Liver (tissue), 9 donors: Measurements from ENCODE around the gene FDX1. TPM values are rescaled to one million over a fixed set of nuclear protein-coding genes. Genes with fewer than 3 reads are reported as not detected.

Experiments used
- DNase-seq: peaks from one replicate; pipeline ENCODE4 v3.0.0-alpha.2; 2017; ENCODE audit warnings: low spot score
- H3K27ac ChIP-seq, 2 donors: one replicate each; pipeline ENCODE4 v1.7.0; 2013; ENCODE audit warnings: inconsistent platforms in 2 of 2, low read length in 2 of 2, control low read depth in 1 of 2, low read depth in 1 of 2, mild to moderate bottlenecking in 1 of 2
- H3K27me3 ChIP-seq, 4 donors: one replicate each; pipeline versions ENCODE4 v1.6.1 to v1.7.0; 2013; ENCODE audit warnings: low read length in 3 of 4, inconsistent platforms in 1 of 4, mild to moderate bottlenecking in 1 of 4, moderate library complexity in 1 of 4; ENCODE audit not compliant: control insufficient read depth in 4 of 4, insufficient read depth in 4 of 4
- H3K36me3 ChIP-seq, 4 donors: one replicate each; pipeline versions ENCODE4 v1.6.1 to v1.7.0; 2013; ENCODE audit warnings: low read length in 3 of 4, mild to moderate bottlenecking in 3 of 4, low read depth in 1 of 4, moderate library complexity in 1 of 4; ENCODE audit not compliant: control insufficient read depth in 4 of 4, insufficient read depth in 3 of 4
- H3K4me1 ChIP-seq, 4 donors: one replicate each; pipeline versions ENCODE4 v1.6.1 to v1.7.0; 2013; ENCODE audit warnings: low read length in 3 of 4, mild to moderate bottlenecking in 3 of 4, moderate library complexity in 1 of 4; ENCODE audit not compliant: control insufficient read depth in 4 of 4, insufficient read depth in 4 of 4
- H3K4me3 ChIP-seq, 3 donors: one replicate each; pipeline versions ENCODE4 v1.6.1 to v1.7.0; 2013; ENCODE audit warnings: low read length in 3 of 3, control low read depth in 1 of 3, low read depth in 1 of 3, mild to moderate bottlenecking in 1 of 3
- H3K9ac ChIP-seq, 2 donors: one replicate each; pipeline ENCODE4 v1.7.0; 2013; ENCODE audit warnings: low read length in 2 of 2, mild to moderate bottlenecking in 2 of 2, moderate library complexity in 2 of 2, control low read depth in 1 of 2, low read depth in 1 of 2
- H3K9me3 ChIP-seq, 4 donors: one replicate each; pipeline versions ENCODE4 v1.6.1 to v1.7.0; 2013; ENCODE audit warnings: low read length in 3 of 4; ENCODE audit not compliant: control insufficient read depth in 4 of 4
- CTCF ChIP-seq: fragments of 150-350 bp; IDR thresholded peaks from 2 replicates; pipeline ENCODE4 v1.5.1; 2017; ENCODE audit warnings: improper control_type of control experiment, low read depth, low read length; ENCODE audit not compliant: missing input control
- HNF4A ChIP-seq, 2 donors: conservative IDR thresholded peaks; 2 replicates each; pipeline ENCODE4 v1.6.1; 2016; ENCODE audit warnings: antibody characterized with exemption in 2 of 2, mild to moderate bottlenecking in 2 of 2
- JUND ChIP-seq, 2 donors: IDR thresholded peaks; 2 replicates each; pipeline ENCODE4 v1.6.1; 2016; ENCODE audit warnings: antibody characterized with exemption in 2 of 2
- RAD21 ChIP-seq, 2 donors: IDR thresholded peaks; 2 replicates each; pipeline ENCODE4 v1.6.1; 2016; ENCODE audit warnings: antibody characterized with exemption in 2 of 2, mild to moderate bottlenecking in 2 of 2
- REST ChIP-seq: IDR thresholded peaks from 2 replicates; pipeline ENCODE4 v1.6.1; 2016; ENCODE audit warnings: antibody characterized with exemption, mild to moderate bottlenecking
- WGBS: extraction: QIAGEN DNeasy Blood & Tissue Kit; methylation state at CpG from one replicate; pipeline ENCODE4 v1.1.7; 2013; 5-methylcytosine and 5-hydroxymethylcytosine counted together
- polyA plus RNA-seq, 2 donors: library from polyadenylated mRNA; stranded (reverse) in 1 of 2; unstranded in 1 of 2; fragments of 200-250 nt in 1 of 2; fragments of >200 nt in 1 of 2; fragmentation: Nextera tagmentation in 1 of 2; extraction: Ambion mirVana in 1 of 2; gene quantifications; one replicate each; pipeline versions ENCODE4 v1.2.1 to v1.2.3, GENCODE V29; 2013 to 2015
- total RNA-seq, 2 donors: library from RNA; depleted of rRNA; stranded (reverse); fragments of >200 nt; gene quantifications; one replicate each; pipeline ENCODE4 v1.2.3, GENCODE V29; 2014
- TF ChIP-seq, protein P1 (sequence below): IDR thresholded peaks from 2 replicates; pipeline ENCODE4 v1.6.1; 2016; ENCODE audit warnings: antibody characterized with exemption
- donor health status: healthy.
- donor health status: healthy.
- donor health status: healthy.
- donor health status: healthy.
- donor health status: healthy.

Gene FDX1
- total and polyA plus RNA-seq, 4 donors = 6.8 to 28.8 (median 17.1) TPM

DNA sequence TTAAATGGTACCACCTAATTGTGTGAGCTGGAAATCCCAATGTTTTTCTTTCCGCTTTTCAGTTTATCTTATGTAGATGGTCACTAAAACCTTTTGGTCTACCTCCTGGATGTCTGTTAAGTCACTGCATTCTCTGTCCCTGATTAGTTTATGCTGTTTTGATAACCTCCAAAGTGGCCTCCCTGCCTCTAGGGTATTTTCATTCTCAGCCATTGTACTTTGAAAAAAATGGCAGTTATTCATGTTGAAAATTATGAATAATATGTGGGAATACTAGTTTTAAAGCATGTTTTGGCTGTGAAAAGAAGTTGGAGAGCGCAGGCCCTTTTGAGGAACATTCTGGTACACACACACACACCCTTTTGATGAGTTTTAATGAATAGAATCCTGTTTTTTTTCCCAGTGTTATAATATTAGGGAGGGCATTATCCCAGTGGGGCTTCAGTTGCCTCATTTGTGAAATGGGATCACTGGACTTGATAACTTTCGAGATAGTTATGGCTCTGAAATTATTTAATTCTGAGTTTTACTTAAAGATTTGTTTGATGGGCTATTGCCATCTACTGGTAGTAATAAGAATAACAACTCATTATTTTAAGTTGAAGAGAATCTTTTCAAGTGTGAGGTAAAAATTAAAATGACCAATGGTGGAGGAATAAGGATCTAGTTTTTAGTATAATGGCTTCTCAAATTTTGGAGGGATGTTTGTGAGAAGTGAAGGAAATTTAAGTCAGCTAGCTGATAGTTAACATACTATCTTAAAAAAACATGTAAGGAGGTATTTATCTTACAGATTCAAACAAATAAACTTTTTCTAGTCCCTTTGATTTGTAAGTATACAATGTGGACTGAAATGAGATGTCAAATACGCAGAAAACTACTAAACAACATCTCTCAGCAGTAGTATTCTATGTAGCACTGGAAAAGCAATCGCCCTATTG, 3.9 kb downstream of the FDX1 start:
- Histone ChIP-seq H3K27me3 (no peaks in the 10 kb centered on the region), H3K4me3 (no peak overlapping the region), H3K4me1 (peaks cover 7 to 49% (median 44%) of the 10 kb centered on the region in 4 donors), H3K36me3 (peaks cover 0 to 6% (median 3%) of the 10 kb centered on the region in 4 donors), H3K9ac (no peak overlapping the region), H3K27ac (peak overlapping the region; percentile 10 to 16), H3K9me3 (no peaks in the 10 kb centered on the region)
- no peak for DNase-seq
- WGBS = 50% methylated on average over 5 of the region's 5 CpGs
- TF ChIP-seq REST = no peak
- TF ChIP-seq JUND (IDR thresholded peaks at IDR 0.05) = peak in 1 of 2 donors; percentile 8
- TF ChIP-seq CTCF = peak; percentile 52
- TF ChIP-seq RAD21 (IDR thresholded peaks at IDR 0.05) = peak; percentile 69 to 74

DNA sequence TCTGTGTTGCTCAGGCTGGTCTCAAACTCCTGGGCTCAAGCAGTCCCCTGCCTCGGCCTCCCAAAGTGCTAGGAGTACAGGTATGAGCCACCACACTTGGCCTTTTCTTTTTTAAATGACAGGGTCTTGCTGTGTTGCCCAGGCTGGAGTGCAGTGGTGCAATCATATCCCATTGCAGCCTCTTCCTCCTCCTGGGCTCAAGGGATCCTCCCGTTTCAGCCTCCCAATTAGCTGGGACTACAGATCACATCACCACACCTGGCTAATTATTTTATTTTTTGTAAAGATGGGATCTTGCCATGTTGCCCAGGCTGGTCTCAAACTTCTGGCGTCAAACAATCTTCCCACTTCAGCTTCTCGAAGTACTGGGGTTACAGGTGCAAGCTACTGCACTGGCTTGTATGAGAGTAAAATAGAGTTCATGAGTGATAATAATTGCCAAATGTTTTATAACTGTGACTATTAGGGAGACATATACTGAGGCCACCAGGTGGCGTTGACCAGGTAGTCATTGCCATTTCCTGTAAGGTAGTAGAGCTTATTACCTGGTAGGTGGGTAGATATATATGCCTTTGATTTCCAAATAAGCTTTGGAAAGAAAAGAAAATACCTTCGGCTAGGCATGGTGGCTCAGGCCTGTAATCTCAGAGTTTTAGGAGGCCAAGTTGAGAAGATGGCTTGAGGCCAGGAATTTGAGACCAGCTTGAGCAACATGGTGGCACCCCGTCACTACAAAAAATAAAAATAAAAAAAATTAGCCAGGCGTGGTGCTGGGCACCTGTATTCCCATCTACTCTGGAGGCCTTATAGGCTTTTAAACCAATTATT, 5.4 kb downstream of the FDX1 start:
- Histone ChIP-seq H3K4me1 (peaks cover 6 to 40% (median 35%) of the 10 kb centered on the region in 4 donors), H3K27ac (peak overlapping the region; percentile 22 to 57), H3K4me3 (no peak overlapping the region), H3K27me3 (no peaks in the 10 kb centered on the region), H3K9me3 (no peaks in the 10 kb centered on the region), H3K36me3 (peaks cover 0 to 8% (median 4%) of the 10 kb centered on the region in 4 donors), H3K9ac (no peak overlapping the region)
- TF ChIP-seq, protein P1, sequence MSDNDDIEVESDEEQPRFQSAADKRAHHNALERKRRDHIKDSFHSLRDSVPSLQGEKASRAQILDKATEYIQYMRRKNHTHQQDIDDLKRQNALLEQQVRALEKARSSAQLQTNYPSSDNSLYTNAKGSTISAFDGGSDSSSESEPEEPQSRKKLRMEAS = no peak
- TF ChIP-seq HNF4A (conservative IDR thresholded peaks at IDR 0.05) (no peak), RAD21 (IDR thresholded peaks at IDR 0.05) (peak in 1 of 2 donors; percentile 36), CTCF (peak; percentile 22)
- WGBS = 75% methylated on average over 8 of the region's 8 CpGs
- no peak for DNase-seq
